ENCODE data around the gene C20orf141.

- TF ChIP-seq POLR2A (IDR thresholded peaks at IDR 0.05; ENCODE audit: low read depth, low read length) (no peak), MAFK (IDR thresholded peaks at IDR 0.05; ENCODE audit: low read depth, low read length) (no peak), CTCF (conservative IDR thresholded peaks at IDR 0.05; ENCODE audit: low read depth, low read length) (no peak), BHLHE40 (IDR thresholded peaks at IDR 0.05; ENCODE audit: low read depth, low read length) (no peak), RFX5 (IDR thresholded peaks at IDR 0.05; ENCODE audit: low read depth, low read length) (no peak), FOS (IDR thresholded peaks at IDR 0.05; ENCODE audit: low read depth, low read length) (no peak), MAZ (IDR thresholded peaks at IDR 0.05; ENCODE audit: borderline replicate concordance, low read depth, low read length) (no peak), USF2 (IDR thresholded peaks at IDR 0.05; ENCODE audit: low read depth, low read length) (no peak), NFE2L2 (IDR thresholded peaks at IDR 0.05; ENCODE audit: low read depth, low read length) (no peak), RAD21 (IDR thresholded peaks at IDR 0.05; ENCODE audit: low read length) (no peak), SMC3 (IDR thresholded peaks at IDR 0.05; ENCODE audit: low read depth, low read length) (no peak)
Observed at GRCh38 chr20:2778602-2779321, 36.0 kb upstream of the C20orf141 start.
